ENCODE results near the gene GPBP1L1.

The GPBP1L1 gene

GRCh38 chr1:45589861-45590260, 96.5 kb downstream of the GPBP1L1 start:
- no peak overlapping the region for H2BK120ac ChIP-seq (ENCODE audit: low read depth, low read length)
- H3K18ac ChIP-seq (ENCODE audit: low read depth in 1 of 2, low read length in 2 of 2) = no peak overlapping the region
- peaks cover 10% of the 10 kb centered on the region for H3K4me1 ChIP-seq (ENCODE audit: control insufficient read depth, insufficient read depth, low read depth, low read length)
- no peak overlapping the region for H2BK5ac ChIP-seq (ENCODE audit: low read depth, low read length, poor library complexity, severe bottlenecking)
- H2AFZ ChIP-seq (ENCODE audit: low read depth, low read length) = no peak overlapping the region
- no peak overlapping the region for H3K4me2 ChIP-seq (ENCODE audit: low read length, poor library complexity, severe bottlenecking)
- H4K91ac ChIP-seq (ENCODE audit: low read length) = no peak overlapping the region
- no peak overlapping the region for H2BK15ac ChIP-seq (ENCODE audit: low read depth, poor library complexity, severe bottlenecking)
- H3K9ac ChIP-seq (ENCODE audit: low read length) = no peak overlapping the region
- no peaks in the 10 kb centered on the region for H3K27me3 ChIP-seq (ENCODE audit: control insufficient read depth in 1 of 2, insufficient read depth in 1 of 2, low read length in 2 of 2)
- H3K4me3 ChIP-seq (ENCODE audit: insufficient read depth in 1 of 2, low read depth in 1 of 2, low read length in 2 of 2) = no peak overlapping the region
- no peak overlapping the region for H2AK5ac ChIP-seq (ENCODE audit: low read length, severe bottlenecking)
- H4K8ac ChIP-seq (ENCODE audit: low read length) = no peak overlapping the region
- 50% methylated on average over 1 of the region's 1 CpG for WGBS
- no peaks in the 10 kb centered on the region for H3K9me3 ChIP-seq (ENCODE audit: control insufficient read depth, low read length)
- H3K79me1 ChIP-seq (replicated peaks; ENCODE audit: low read length, poor library complexity, severe bottlenecking) = peaks cover 2% of the 10 kb centered on the region
- H2BK12ac ChIP-seq (ENCODE audit: low read length in 2 of 2) = no peak overlapping the region
- H3K23ac ChIP-seq (ENCODE audit: low read length in 2 of 2) = no peak overlapping the region
- H3K36me3 ChIP-seq (ENCODE audit: control insufficient read depth in 1 of 2, insufficient read depth in 2 of 2, low read depth in 1 of 2, low read length in 2 of 2) = peaks cover 10 to 14% of the 10 kb centered on the region in 2 experiments
- no peak overlapping the region for H3K27ac ChIP-seq (ENCODE audit: low read length, poor library complexity, severe bottlenecking)
- DNase-seq = no peak
- H3K4ac ChIP-seq (ENCODE audit: low read depth in 1 of 2, low read length in 2 of 2) = no peak overlapping the region
- H3K14ac ChIP-seq (ENCODE audit: low read length in 2 of 2) = no peak overlapping the region

DNA sequence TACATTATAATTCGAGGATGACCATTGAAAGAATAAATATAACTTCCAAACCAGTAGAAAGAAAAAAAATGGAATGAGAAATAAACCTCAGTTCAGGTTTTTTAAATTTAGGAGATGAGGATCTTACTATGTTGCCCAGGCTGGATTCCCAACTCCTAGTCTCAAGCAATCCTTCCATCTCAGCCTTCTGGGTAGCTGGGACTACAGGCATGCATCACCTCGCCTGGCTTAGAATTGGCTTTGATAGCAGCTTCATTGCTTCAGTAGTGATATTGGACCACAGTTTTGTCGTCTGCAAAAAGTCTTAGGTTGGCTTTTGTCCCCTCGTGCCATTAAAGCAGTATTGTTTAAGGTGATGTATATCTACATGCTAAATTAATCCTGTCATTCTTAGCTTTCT, 99.6 kb downstream of the GPBP1L1 start:
- Histone ChIP-seq H3K9ac (ENCODE audit: low read length) (peak overlapping the region; percentile 98), H3K14ac (ENCODE audit: low read length in 2 of 2) (no peak overlapping the region), H3K4me2 (ENCODE audit: low read length, poor library complexity, severe bottlenecking) (no peak overlapping the region), H3K36me3 (ENCODE audit: control insufficient read depth in 1 of 2, insufficient read depth in 2 of 2, low read depth in 1 of 2, low read length in 2 of 2) (peaks cover 0 to 2% of the 10 kb centered on the region in 2 experiments), H3K23ac (ENCODE audit: low read length in 2 of 2) (no peak overlapping the region), H2AFZ (ENCODE audit: low read depth, low read length) (no peak overlapping the region), H3K9me3 (ENCODE audit: control insufficient read depth, low read length) (no peaks in the 10 kb centered on the region), H3K4ac (ENCODE audit: low read depth in 1 of 2, low read length in 2 of 2) (no peak overlapping the region), H2BK12ac (ENCODE audit: low read length in 2 of 2) (no peak overlapping the region), H3K4me1 (ENCODE audit: control insufficient read depth, insufficient read depth, low read depth, low read length) (peaks cover 10% of the 10 kb centered on the region), H2BK15ac (ENCODE audit: low read depth, poor library complexity, severe bottlenecking) (no peak overlapping the region), H2BK120ac (ENCODE audit: low read depth, low read length) (no peak overlapping the region), H3K27me3 (ENCODE audit: control insufficient read depth in 1 of 2, insufficient read depth in 1 of 2, low read length in 2 of 2) (no peaks in the 10 kb centered on the region), H2AK5ac (ENCODE audit: low read length, severe bottlenecking) (no peak overlapping the region), H3K4me3 (ENCODE audit: insufficient read depth in 1 of 2, low read depth in 1 of 2, low read length in 2 of 2) (peak overlapping the region in 1 of 2 experiments; percentile 98), H3K18ac (ENCODE audit: low read depth in 1 of 2, low read length in 2 of 2) (no peak overlapping the region), H3K79me1 (replicated peaks; ENCODE audit: low read length, poor library complexity, severe bottlenecking) (no peaks in the 10 kb centered on the region), H2BK5ac (ENCODE audit: low read depth, low read length, poor library complexity, severe bottlenecking) (no peak overlapping the region), H4K91ac (ENCODE audit: low read length) (no peak overlapping the region), H3K27ac (ENCODE audit: low read length, poor library complexity, severe bottlenecking) (no peak overlapping the region), H4K8ac (ENCODE audit: low read length) (no peak overlapping the region)
- DNase-seq = no peak
- WGBS = 80% methylated on average over 1 of the region's 4 CpGs

DNA sequence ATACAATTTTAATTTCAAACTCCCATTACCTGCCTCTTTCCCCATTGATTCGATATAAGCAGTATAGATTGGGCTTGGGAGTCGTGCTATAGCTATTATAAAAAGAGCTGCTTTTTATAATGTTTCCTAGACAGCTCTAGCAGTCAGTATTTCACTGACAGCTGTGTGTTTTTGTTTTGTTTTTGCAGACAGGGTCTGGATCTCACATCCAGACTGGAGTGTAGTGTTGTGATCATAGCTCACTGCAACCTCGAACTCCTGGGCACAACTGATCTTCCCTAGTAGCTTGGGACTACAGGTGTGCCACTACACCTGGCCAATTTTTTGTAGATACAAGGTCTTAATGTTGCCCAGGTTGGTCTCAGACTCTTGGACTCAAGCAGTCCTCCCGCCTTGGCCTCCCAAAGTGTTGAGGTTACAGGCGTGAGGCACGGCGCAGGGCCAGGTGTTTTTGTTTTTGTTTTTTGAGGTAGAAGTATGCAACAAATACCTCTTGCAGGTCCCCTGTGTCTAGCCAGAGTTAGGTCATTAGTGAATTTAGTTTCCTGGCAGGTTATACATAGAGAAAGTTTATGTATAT, 100.7 kb downstream of the GPBP1L1 start:
- Histone ChIP-seq H3K79me1 (replicated peaks; ENCODE audit: low read length, poor library complexity, severe bottlenecking) (no peaks in the 10 kb centered on the region), H3K27ac (ENCODE audit: low read length, poor library complexity, severe bottlenecking) (no peak overlapping the region), H3K9me3 (ENCODE audit: control insufficient read depth, low read length) (no peaks in the 10 kb centered on the region), H3K27me3 (ENCODE audit: control insufficient read depth in 1 of 2, insufficient read depth in 1 of 2, low read length in 2 of 2) (no peaks in the 10 kb centered on the region), H3K23ac (ENCODE audit: low read length in 2 of 2) (no peak overlapping the region), H4K91ac (ENCODE audit: low read length) (no peak overlapping the region), H3K36me3 (ENCODE audit: control insufficient read depth in 1 of 2, insufficient read depth in 2 of 2, low read depth in 1 of 2, low read length in 2 of 2) (no peaks in the 10 kb centered on the region), H4K8ac (ENCODE audit: low read length) (no peak overlapping the region), H2BK120ac (ENCODE audit: low read depth, low read length) (no peak overlapping the region), H3K14ac (ENCODE audit: low read length in 2 of 2) (no peak overlapping the region), H3K4me3 (ENCODE audit: insufficient read depth in 1 of 2, low read depth in 1 of 2, low read length in 2 of 2) (peak overlapping the region in 1 of 2 experiments; percentile 98), H2BK15ac (ENCODE audit: low read depth, poor library complexity, severe bottlenecking) (no peak overlapping the region), H2AFZ (ENCODE audit: low read depth, low read length) (no peak overlapping the region), H2BK12ac (ENCODE audit: low read length in 2 of 2) (no peak overlapping the region), H3K18ac (ENCODE audit: low read depth in 1 of 2, low read length in 2 of 2) (no peak overlapping the region), H2AK5ac (ENCODE audit: low read length, severe bottlenecking) (no peak overlapping the region), H3K9ac (ENCODE audit: low read length) (peak overlapping the region; percentile 98), H3K4me1 (ENCODE audit: control insufficient read depth, insufficient read depth, low read depth, low read length) (peaks cover 10% of the 10 kb centered on the region), H2BK5ac (ENCODE audit: low read depth, low read length, poor library complexity, severe bottlenecking) (no peak overlapping the region), H3K4ac (ENCODE audit: low read depth in 1 of 2, low read length in 2 of 2) (no peak overlapping the region), H3K4me2 (ENCODE audit: low read length, poor library complexity, severe bottlenecking) (peak overlapping the region; percentile 88)
- no peak for DNase-seq
- 53% methylated on average over 5 of the region's 7 CpGs for WGBS

DNA sequence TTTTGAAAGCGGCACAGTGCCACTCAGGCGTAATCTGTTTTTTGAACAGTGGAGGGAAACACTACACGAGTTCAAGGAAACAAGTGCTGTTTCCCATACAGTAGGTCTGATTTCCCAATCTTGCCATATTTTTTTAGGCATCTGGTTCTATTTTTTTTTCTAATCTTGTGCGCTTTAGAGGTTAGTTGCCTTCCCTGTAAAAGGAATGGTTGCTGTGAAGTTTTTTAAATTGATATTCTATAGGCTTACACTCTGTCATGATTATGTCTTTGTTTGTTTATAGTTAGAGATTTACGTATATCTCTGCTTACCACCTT, 101.3 kb downstream of the GPBP1L1 start:
- H4K8ac ChIP-seq (ENCODE audit: low read length) = no peak overlapping the region
- H3K4me2 ChIP-seq (ENCODE audit: low read length, poor library complexity, severe bottlenecking) = peak overlapping the region; percentile 88
- no peak overlapping the region for H3K23ac ChIP-seq (ENCODE audit: low read length in 2 of 2)
- no peak for DNase-seq
- no peaks in the 10 kb centered on the region for H3K79me1 ChIP-seq (replicated peaks; ENCODE audit: low read length, poor library complexity, severe bottlenecking)
- no peak overlapping the region for H2BK12ac ChIP-seq (ENCODE audit: low read length in 2 of 2)
- no peak overlapping the region for H3K4ac ChIP-seq (ENCODE audit: low read depth in 1 of 2, low read length in 2 of 2)
- no peak overlapping the region for H2BK15ac ChIP-seq (ENCODE audit: low read depth, poor library complexity, severe bottlenecking)
- peak overlapping the region; percentile 43 for H2AFZ ChIP-seq (ENCODE audit: low read depth, low read length)
- no peaks in the 10 kb centered on the region for H3K36me3 ChIP-seq (ENCODE audit: control insufficient read depth in 1 of 2, insufficient read depth in 2 of 2, low read depth in 1 of 2, low read length in 2 of 2)
- no peak overlapping the region for H4K91ac ChIP-seq (ENCODE audit: low read length)
- 0% methylated on average over 4 of the region's 5 CpGs for WGBS
- H3K4me3 ChIP-seq (ENCODE audit: insufficient read depth in 1 of 2, low read depth in 1 of 2, low read length in 2 of 2) = peak overlapping the region; percentile 98 to 99
- H3K9me3 ChIP-seq (ENCODE audit: control insufficient read depth, low read length) = no peaks in the 10 kb centered on the region
- no peak overlapping the region for H2BK5ac ChIP-seq (ENCODE audit: low read depth, low read length, poor library complexity, severe bottlenecking)
- H2AK5ac ChIP-seq (ENCODE audit: low read length, severe bottlenecking) = no peak overlapping the region
- H3K9ac ChIP-seq (ENCODE audit: low read length) = peak overlapping the region; percentile 98
- no peak overlapping the region for H3K14ac ChIP-seq (ENCODE audit: low read length in 2 of 2)
- H3K18ac ChIP-seq (ENCODE audit: low read depth in 1 of 2, low read length in 2 of 2) = no peak overlapping the region
- no peak overlapping the region for H3K27ac ChIP-seq (ENCODE audit: low read length, poor library complexity, severe bottlenecking)
- H2BK120ac ChIP-seq (ENCODE audit: low read depth, low read length) = no peak overlapping the region
- H3K27me3 ChIP-seq (ENCODE audit: control insufficient read depth in 1 of 2, insufficient read depth in 1 of 2, low read length in 2 of 2) = no peaks in the 10 kb centered on the region
- peaks cover 9% of the 10 kb centered on the region for H3K4me1 ChIP-seq (ENCODE audit: control insufficient read depth, insufficient read depth, low read depth, low read length)

All from mesenchymal stem cell (in vitro differentiated cells and primary cell).